IMR-90 (cell line): ENCODE data around the gene RIPK3. TPM values are rescaled to one million over a fixed set of nuclear protein-coding genes. Genes with fewer than 3 reads are reported as not detected.

ENCODE experiments used
- ATAC-seq: fragments of 200-7000 bp; cut with Tn5 transposase; 2 replicates; pipeline ENCODE4 v1.9.1; 2020; ENCODE audit warnings: low read depth, mild to moderate bottlenecking, moderate library complexity
- BruUV-seq: library from RNA; stranded (reverse); fragments of 400-500 nt; replicated peaks from 2 replicates; lab custom pipeline; 2021; lab: Mats Ljungman, UMichigan
- CTCF ChIA-PET: fragments of 300-600 bp; formaldehyde crosslinking; extraction: SDS; loops from one replicate; lab custom pipeline; 2021; ENCODE audit warnings: antibody characterized with exemption; lab: Yijun Ruan, JAX
- POLR2A ChIA-PET: fragments of 300-600 bp; sonication (Branson Sonifier 250); formaldehyde crosslinking; loops from one replicate; lab custom pipeline; 2022; ENCODE audit warnings: antibody characterized with exemption; ENCODE audit not compliant: unreplicated experiment; lab: Charles Lee
- DNase-seq: peaks from one replicate; pipeline ENCODE4 v3.0.0; 2013
- H2AFZ ChIP-seq: replicated peaks from 2 replicates; pipeline ENCODE3; 2013; ENCODE audit warnings: low read length, mild to moderate bottlenecking; ENCODE audit not compliant: poor library complexity
- H2AK5ac ChIP-seq: 2 replicates; pipeline ENCODE4 v1.6.1; 2013; ENCODE audit warnings: low read depth, low read length, inconsistent platforms
- H2AK9ac ChIP-seq: replicated peaks from 2 replicates; pipeline ENCODE3; 2013; ENCODE audit warnings: mild to moderate bottlenecking, low read depth, low read length, moderate library complexity; ENCODE audit not compliant: poor library complexity
- H2BK120ac ChIP-seq: 2 replicates; pipeline ENCODE4 v1.6.1; 2013; ENCODE audit warnings: low read depth, low read length, inconsistent platforms
- H2BK15ac ChIP-seq: 3 replicates; pipeline ENCODE4 v1.6.1; 2013; ENCODE audit warnings: low read depth, low read length, inconsistent platforms
- H2BK20ac ChIP-seq: 2 replicates; pipeline ENCODE4 v1.6.1; 2013; ENCODE audit warnings: low read depth, mild to moderate bottlenecking, inconsistent platforms, low read length, moderate library complexity
- H2BK5ac ChIP-seq: 2 replicates; pipeline ENCODE4 v1.6.1; 2013; ENCODE audit warnings: mild to moderate bottlenecking, low read depth, low read length, inconsistent platforms; ENCODE audit not compliant: poor library complexity, severe bottlenecking
- H3K14ac ChIP-seq: replicated peaks from 2 replicates; pipeline ENCODE4 v1.6.1; 2013; ENCODE audit warnings: low read depth, low read length, inconsistent platforms
- H3K18ac ChIP-seq: 2 replicates; pipeline ENCODE4 v1.6.1; 2013; ENCODE audit warnings: low read depth, low read length, control low read depth
- H3K23ac ChIP-seq: 2 replicates; pipeline ENCODE4 v1.6.1; 2013; ENCODE audit warnings: low read depth, low read length, inconsistent platforms
- H3K27ac ChIP-seq: 2 replicates; pipeline ENCODE4 v1.5.1; 2013; ENCODE audit warnings: mild to moderate bottlenecking, control low read depth, low read length; ENCODE audit not compliant: insufficient read depth
- H3K27me3 ChIP-seq: 2 replicates; pipeline ENCODE4 v1.6.1; 2013; ENCODE audit warnings: low read length; ENCODE audit not compliant: control insufficient read depth, insufficient read depth
- H3K36me3 ChIP-seq: 2 replicates; pipeline ENCODE4 v1.6.1; 2013; ENCODE audit warnings: low read length, mixed read lengths; ENCODE audit not compliant: control insufficient read depth, insufficient read depth
- H3K4ac ChIP-seq: 2 replicates; pipeline ENCODE4 v1.6.1; 2013; ENCODE audit warnings: low read depth, low read length, inconsistent platforms
- H3K4me1 ChIP-seq: 2 replicates; pipeline ENCODE4 v1.6.1; 2013; ENCODE audit warnings: low read length, mixed read lengths; ENCODE audit not compliant: control insufficient read depth, insufficient read depth
- H3K4me2 ChIP-seq: 2 replicates; pipeline ENCODE4 v1.6.1; 2013; ENCODE audit warnings: low read depth, mild to moderate bottlenecking, control low read depth, low read length, moderate library complexity
- H3K4me3 ChIP-seq: 2 replicates; pipeline ENCODE4 v1.5.1; 2013; ENCODE audit warnings: low read depth, mild to moderate bottlenecking, control low read depth, low read length, moderate library complexity; ENCODE audit not compliant: insufficient read depth
- H3K56ac ChIP-seq: 2 replicates; pipeline ENCODE4 v1.6.1; 2013; ENCODE audit warnings: low read length, inconsistent platforms; ENCODE audit not compliant: insufficient read depth; ENCODE audit errors: extremely low read depth
- H3K79me1 ChIP-seq, 2 experiments: 2 replicates each; pipeline ENCODE4 v1.6.1; 2013; ENCODE audit warnings: low read length in 2 of 2, inconsistent platforms in 1 of 2, low read depth in 1 of 2
- H3K9ac ChIP-seq: 2 replicates; pipeline ENCODE4 v1.6.1; 2013; ENCODE audit warnings: low read depth, low read length, control low read depth
- H3K9me1 ChIP-seq: 2 replicates; pipeline ENCODE4 v1.6.1; 2013; ENCODE audit warnings: low read length, inconsistent platforms; ENCODE audit not compliant: insufficient read depth
- H3K9me3 ChIP-seq: 2 replicates; pipeline ENCODE4 v1.6.1; 2013; ENCODE audit warnings: low read length; ENCODE audit not compliant: control insufficient read depth, insufficient read depth
- H4K20me1 ChIP-seq: 2 replicates; pipeline ENCODE4 v1.6.1; 2013; ENCODE audit warnings: low read length, inconsistent platforms; ENCODE audit not compliant: insufficient read depth
- H4K5ac ChIP-seq: 2 replicates; pipeline ENCODE4 v1.6.1; 2013; ENCODE audit warnings: mild to moderate bottlenecking, low read depth, low read length, control low read depth
- H4K8ac ChIP-seq, 2 experiments: 2 replicates each; pipeline ENCODE4 v1.6.1; 2013; ENCODE audit warnings: low read depth in 2 of 2, low read length in 2 of 2, control low read depth in 1 of 2, inconsistent platforms in 1 of 2
- H4K91ac ChIP-seq: 2 replicates; pipeline ENCODE4 v1.6.1; 2013; ENCODE audit warnings: low read depth, low read length, inconsistent platforms; ENCODE audit not compliant: insufficient read depth
- MAZ ChIP-seq: IDR thresholded peaks from 2 replicates; pipeline ENCODE4 v1.6.1; 2012; ENCODE audit warnings: low read depth, mild to moderate bottlenecking, low read length, improper control_type of control experiment, moderate library complexity, borderline replicate concordance
- WGBS, 2 experiments: methylation state at CpG; one replicate each; pipeline versions ENCODE4 v1.1.5 to v1.1.7; 2013; ENCODE audit warnings: missing lambda C conversion rate in 2 of 2; ENCODE audit not compliant: insufficient read length in 1 of 2; ENCODE audit errors: extremely low coverage in 2 of 2; 5-methylcytosine and 5-hydroxymethylcytosine counted together
- dilution Hi-C: fragments of 300-500 bp; cut with HindIII; formaldehyde crosslinking; loops from one replicate; pipeline ENCODE4 v1.14.3; 2018; ENCODE audit warnings: low sequenced_read_pairs; ENCODE audit not compliant: unreplicated experiment
- in situ Hi-C: fragments of 300-500 bp; cut with MboI; formaldehyde crosslinking; loops from 3 replicates; pipeline ENCODE4 v1.14.3; 2019; ENCODE audit warnings: low sequenced_read_pairs, inconsistent platforms, mixed read lengths
- intact Hi-C: fragments of 100-400 bp; cut with micrococcal nuclease; formaldehyde crosslinking; loops from 2 replicates; pipeline ENCODE4 v1.10.0; 2022
- polyA plus RNA-seq, 3 experiments: library from polyadenylated mRNA; depleted of rRNA; stranded (reverse); fragments of >200 nt; gene quantifications; 2 replicates each; pipeline ENCODE4 v1.2.3, GENCODE V29; 2012; ENCODE audit warnings: low replicate concordance in 1 of 3
- total RNA-seq: library from RNA; depleted of rRNA; stranded (reverse); fragments of >200 nt; gene quantifications from 2 replicates; pipeline ENCODE4 v1.2.3, GENCODE V29; 2012

The RIPK3 gene
- total and polyA plus RNA-seq, 2 of the 4 experiments (the other 2 are of a cell fraction), result 0.09 TPM; not detected in 1

DNA sequence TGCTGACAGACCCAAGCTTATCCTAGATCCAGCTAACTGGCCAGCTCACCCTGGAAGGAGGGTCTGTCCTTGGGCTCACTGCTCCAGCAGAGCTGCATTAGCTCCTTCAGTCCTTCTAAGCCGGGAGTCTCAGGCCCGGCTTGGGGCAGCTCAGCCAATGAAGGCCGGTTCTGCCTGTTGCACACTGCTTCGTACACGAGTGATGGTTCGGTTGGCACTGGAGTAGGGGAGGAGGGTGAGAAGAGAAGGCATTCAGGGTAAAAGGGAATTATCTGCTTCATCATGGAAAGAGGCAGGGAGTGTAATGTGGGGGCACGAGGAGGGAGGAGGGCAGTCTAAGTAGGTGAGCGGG is 2.0 kb downstream of the RIPK3 start:
- Histone ChIP-seq H3K4ac (no peak overlapping the region), H4K5ac (no peak overlapping the region), H2BK20ac (no peak overlapping the region), H3K23ac (no peak overlapping the region), H3K27me3 (peaks cover 88% of the 10 kb centered on the region), H4K91ac (no peak overlapping the region), H2BK5ac (no peak overlapping the region), H3K36me3 (no peaks in the 10 kb centered on the region), H3K9me1 (no peaks in the 10 kb centered on the region), H3K79me1 (no peaks in the 10 kb centered on the region), H3K4me2 (no peak overlapping the region), H3K9ac (no peak overlapping the region), H3K9me3 (no peaks in the 10 kb centered on the region; the same call in 1 of the 2 replicates), H2AK5ac (no peak overlapping the region), H3K56ac (no peak overlapping the region), H2BK120ac (no peak overlapping the region), H3K14ac (no peak overlapping the region), H4K8ac (no peak overlapping the region), H2AFZ (no peak overlapping the region), H3K4me1 (peaks cover 3% of the 10 kb centered on the region; the same call in 1 of the 2 replicates), H4K20me1 (no peaks in the 10 kb centered on the region), H3K4me3 (no peak overlapping the region), H2BK15ac (no peak overlapping the region), H3K27ac (no peak overlapping the region), H3K18ac (no peak overlapping the region), H2AK9ac (no peak overlapping the region)
- BruUV-seq, result no TSS peak
- no peak for TF ChIP-seq MAZ
- dilution Hi-C loops, result no loop called here
- ChIA-PET CTCF (interaction anchor here (0.7 kb wide), 1 partner anchor 29 kb away, joined by 3 read pairs; the partner anchor contains the start of gene CIDEB), POLR2A (no interaction called here)
- ATAC-seq (no peak), DNase-seq (no peak)
- 83% methylated on average over 6 of the region's 8 CpGs; no CpG with 5 or more reads in 1 of the 2 experiments for WGBS, 2 experiments
- in situ Hi-C loops, result no loop called here
- intact Hi-C loops, result no loop called here
